ENCODE results near the gene MTCP1. TPM values are rescaled to one million over a fixed set of nuclear protein-coding genes. Genes with fewer than 3 reads are reported as not detected.

Gene MTCP1
- total RNA-seq, 1 experiment from 2014 or later = 17.9 TPM

GRCh38 chrX:155113097-155113496 lies 42.2 kb upstream of the MTCP1 start:
- no peak for TF ChIP-seq EZH2 (IDR thresholded peaks at IDR 0.05; ENCODE audit: low read length, unreplicated experiment)
- no peak for TF ChIP-seq EZH2phosphoT487 (IDR thresholded peaks at IDR 0.05; ENCODE audit: borderline replicate concordance, low read length)
- Histone ChIP-seq H3F3A (ENCODE audit: low read length, unreplicated experiment) (no peaks in the 10 kb centered on the region), H3K36me3 (ENCODE audit: low read depth, low read length) (peaks cover 5% of the 10 kb centered on the region), H3K4me1 (ENCODE audit: insufficient read depth, low read length) (peaks cover 12% of the 10 kb centered on the region), H3K27ac (ENCODE audit: low read length) (no peak overlapping the region), H3K9me3 (ENCODE audit: low read length) (no peaks in the 10 kb centered on the region), H3K4me3 (ENCODE audit: low read length) (no peak overlapping the region), H3K9ac (ENCODE audit: low read length) (no peak overlapping the region), H3K9me2 (replicated peaks; ENCODE audit: low read length) (no peaks in the 10 kb centered on the region), H3K79me2 (ENCODE audit: low read length) (no peaks in the 10 kb centered on the region), H2AFZ (ENCODE audit: low read length) (no peak overlapping the region), H3K4me2 (ENCODE audit: low read length) (no peak overlapping the region), H4K20me1 (ENCODE audit: low read length) (no peaks in the 10 kb centered on the region), H3K27me3 (ENCODE audit: low read length) (no peaks in the 10 kb centered on the region)
- no peak for DNase-seq
- ChIA-PET POLR2A (ENCODE audit: unreplicated experiment) (no interaction called here), CTCF (no interaction called here)
- no peak for ATAC-seq
- intact Hi-C loops (cut with micrococcal nuclease) = no loop called here
- BruUV-seq (replicated peaks) = no TSS peak

- Histone ChIP-seq H3K9me3 (ENCODE audit: low read length) (no peaks in the 10 kb centered on the region), H4K20me1 (ENCODE audit: low read length) (no peaks in the 10 kb centered on the region), H3K79me2 (ENCODE audit: low read length) (no peaks in the 10 kb centered on the region), H3K4me1 (ENCODE audit: insufficient read depth, low read length) (peaks cover 12% of the 10 kb centered on the region), H3K4me3 (ENCODE audit: low read length) (no peak overlapping the region), H3K27me3 (ENCODE audit: low read length) (no peaks in the 10 kb centered on the region), H3F3A (ENCODE audit: low read length, unreplicated experiment) (no peaks in the 10 kb centered on the region), H3K27ac (ENCODE audit: low read length) (peak overlapping the region; percentile 74), H3K9ac (ENCODE audit: low read length) (0 out of 2 replicates have a peak overlapping the region, but pooled peaks have one; percentile 9), H3K9me2 (replicated peaks; ENCODE audit: low read length) (no peaks in the 10 kb centered on the region), H3K4me2 (ENCODE audit: low read length) (peak overlapping the region; percentile 12; the same call in 1 of the 2 replicates), H2AFZ (ENCODE audit: low read length) (no peak overlapping the region), H3K36me3 (ENCODE audit: low read depth, low read length) (peaks cover 5% of the 10 kb centered on the region)
- CTCF ChIA-PET = interaction anchor here (0.6 kb wide), 1 partner anchor 15 kb away, joined by 7 read pairs; no protein-coding TSS in a partner anchor
- POLR2A ChIA-PET (ENCODE audit: unreplicated experiment) = no interaction called here
- peak; percentile 73 for ATAC-seq
- intact Hi-C loops (cut with micrococcal nuclease) = no loop called here
- no peak for TF ChIP-seq CTCF (conservative IDR thresholded peaks at IDR 0.05; ENCODE audit: low read depth, low read length)
- TF ChIP-seq EZH2 (IDR thresholded peaks at IDR 0.05; ENCODE audit: low read length, unreplicated experiment) = no peak
- TF ChIP-seq EZH2phosphoT487 (IDR thresholded peaks at IDR 0.05; ENCODE audit: borderline replicate concordance, low read length) = no peak
- BruUV-seq (replicated peaks) = no TSS peak
- DNase-seq = peak; percentile 74
Observed at GRCh38 chrX:155112171-155112570, 41.2 kb upstream of the MTCP1 start.

GRCh38 chrX:155108427-155108826 lies 37.5 kb upstream of the MTCP1 start:
- no peak overlapping the region for H3K27ac ChIP-seq (ENCODE audit: low read length)
- no peaks in the 10 kb centered on the region for H3K9me2 ChIP-seq (replicated peaks; ENCODE audit: low read length)
- H3K4me3 ChIP-seq (ENCODE audit: low read length) = no peak overlapping the region
- H2AFZ ChIP-seq (ENCODE audit: low read length) = no peak overlapping the region
- no peak for TF ChIP-seq CTCF (conservative IDR thresholded peaks at IDR 0.05; ENCODE audit: low read depth, low read length)
- no peak for TF ChIP-seq EZH2 (IDR thresholded peaks at IDR 0.05; ENCODE audit: low read length, unreplicated experiment)
- no peak for TF ChIP-seq EZH2phosphoT487 (IDR thresholded peaks at IDR 0.05; ENCODE audit: borderline replicate concordance, low read length)
- H3K4me2 ChIP-seq (ENCODE audit: low read length) = no peak overlapping the region
- H3K9ac ChIP-seq (ENCODE audit: low read length) = no peak overlapping the region
- H3F3A ChIP-seq (ENCODE audit: low read length, unreplicated experiment) = no peaks in the 10 kb centered on the region
- H4K20me1 ChIP-seq (ENCODE audit: low read length) = no peaks in the 10 kb centered on the region
- CTCF ChIA-PET = no interaction called here
- peaks cover 12% of the 10 kb centered on the region for H3K4me1 ChIP-seq (ENCODE audit: insufficient read depth, low read length)
- intact Hi-C loops (cut with micrococcal nuclease) = no loop called here
- no peak for ATAC-seq
- no peaks in the 10 kb centered on the region for H3K79me2 ChIP-seq (ENCODE audit: low read length)
- no peaks in the 10 kb centered on the region for H3K9me3 ChIP-seq (ENCODE audit: low read length)
- peaks cover 9% of the 10 kb centered on the region for H3K36me3 ChIP-seq (ENCODE audit: low read depth, low read length)
- BruUV-seq (replicated peaks) = no TSS peak
- DNase-seq = no peak
- POLR2A ChIA-PET (ENCODE audit: unreplicated experiment) = no interaction called here
- H3K27me3 ChIP-seq (ENCODE audit: low read length) = no peaks in the 10 kb centered on the region

Measured in PC-3 (cell line).